Lower leg skin (tissue), 3 donors: ENCODE results near the gene PIAS4.

Source experiments
- CTCF ChIP-seq, 3 donors: fragments of 450-650 bp; IDR thresholded peaks; one replicate each; pipeline ENCODE4 v1.5.1; 2016; ENCODE audit warnings: antibody characterized with exemption in 3 of 3, mild to moderate bottlenecking in 3 of 3, moderate library complexity in 2 of 3
- POLR2A ChIP-seq, 2 donors: fragments of 450-650 bp; IDR thresholded peaks; one replicate each; pipeline ENCODE4 v1.6.1; 2016 to 2017; ENCODE audit warnings: antibody characterized with exemption in 2 of 2, mild to moderate bottlenecking in 1 of 2, moderate library complexity in 1 of 2

- no peak for TF ChIP-seq CTCF (IDR thresholded peaks at IDR 0.05)
- no peak for TF ChIP-seq POLR2A (IDR thresholded peaks at IDR 0.05)
Observed at GRCh38 chr19:4025317-4025716, 17.8 kb downstream of the PIAS4 start.
